Stimulated activated naive CD4-positive, alpha-beta T cell (primary cell): Measurements from ENCODE around the gene CUEDC2.
"Not testable (repeated sequence)": the region's sequence is repeated elsewhere in the genome, so short reads cannot be mapped to it uniquely, and the experiment has no call there.

ENCODE experiments used
- DNase-seq, 6 experiments: peaks; one replicate each; lab custom pipeline; 2025; lab: John Stamatoyannopoulos, UW

Gene CUEDC2

DNA sequence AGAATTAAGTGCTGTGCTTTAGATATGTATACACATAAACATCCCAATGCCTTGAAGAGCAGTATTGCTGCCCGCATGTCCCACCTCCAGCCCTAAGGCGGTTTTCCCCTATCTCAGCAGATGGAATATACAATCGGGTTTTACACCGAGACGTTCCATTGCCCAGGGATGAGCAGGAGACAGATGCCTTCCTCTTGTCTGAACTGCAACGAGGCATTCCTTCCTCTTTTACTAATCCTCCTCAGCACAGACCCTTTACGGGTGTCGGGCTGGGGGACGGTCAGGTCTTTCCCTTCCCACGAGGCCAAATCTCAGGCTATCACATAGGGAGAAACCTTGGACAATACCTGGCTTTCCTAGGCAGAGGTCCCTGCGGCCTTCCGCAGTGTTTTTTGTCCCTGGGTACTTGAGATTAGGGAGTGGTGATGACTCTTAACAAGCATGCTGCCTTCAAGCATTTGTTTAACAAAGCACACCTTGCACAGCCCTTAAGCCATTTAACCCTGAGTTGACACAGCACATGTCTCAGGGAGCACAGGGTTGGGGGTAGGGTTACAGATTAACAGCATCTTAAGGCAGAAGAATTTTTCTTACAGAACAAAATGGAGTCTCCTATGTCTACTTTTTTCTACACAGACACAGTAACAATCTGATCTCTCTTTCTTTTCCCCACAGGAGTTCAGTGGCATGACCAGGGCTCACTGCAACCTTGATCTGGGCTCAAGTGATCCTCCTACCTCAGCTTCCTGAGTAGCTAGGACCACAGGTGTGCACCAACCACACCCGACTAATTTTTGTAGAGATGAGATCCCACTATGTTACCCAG lies 22.5 kb upstream of the CUEDC2 start:
- DNase-seq, result not testable (repeated sequence)

DNA sequence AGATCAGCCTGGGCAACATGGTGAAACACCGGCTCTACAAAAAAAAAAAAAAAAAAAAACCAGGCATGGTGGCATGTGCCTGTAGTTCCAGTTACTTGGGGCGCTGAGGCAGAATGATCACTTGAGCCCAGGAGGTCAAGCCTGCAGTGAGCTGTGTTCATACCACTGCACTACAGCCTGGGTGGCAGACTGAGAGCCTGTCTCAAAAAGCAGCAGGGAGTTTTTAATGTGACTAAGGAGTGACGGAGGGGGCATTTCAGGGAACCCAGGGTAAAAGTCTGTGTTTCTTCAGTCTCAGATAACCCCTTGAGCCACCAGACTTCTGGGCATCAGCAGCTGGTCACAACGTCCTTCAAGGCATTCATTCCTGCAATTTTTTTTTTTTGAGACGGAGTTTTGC lies 21.1 kb upstream of the CUEDC2 start:
- no peak for DNase-seq

DNA sequence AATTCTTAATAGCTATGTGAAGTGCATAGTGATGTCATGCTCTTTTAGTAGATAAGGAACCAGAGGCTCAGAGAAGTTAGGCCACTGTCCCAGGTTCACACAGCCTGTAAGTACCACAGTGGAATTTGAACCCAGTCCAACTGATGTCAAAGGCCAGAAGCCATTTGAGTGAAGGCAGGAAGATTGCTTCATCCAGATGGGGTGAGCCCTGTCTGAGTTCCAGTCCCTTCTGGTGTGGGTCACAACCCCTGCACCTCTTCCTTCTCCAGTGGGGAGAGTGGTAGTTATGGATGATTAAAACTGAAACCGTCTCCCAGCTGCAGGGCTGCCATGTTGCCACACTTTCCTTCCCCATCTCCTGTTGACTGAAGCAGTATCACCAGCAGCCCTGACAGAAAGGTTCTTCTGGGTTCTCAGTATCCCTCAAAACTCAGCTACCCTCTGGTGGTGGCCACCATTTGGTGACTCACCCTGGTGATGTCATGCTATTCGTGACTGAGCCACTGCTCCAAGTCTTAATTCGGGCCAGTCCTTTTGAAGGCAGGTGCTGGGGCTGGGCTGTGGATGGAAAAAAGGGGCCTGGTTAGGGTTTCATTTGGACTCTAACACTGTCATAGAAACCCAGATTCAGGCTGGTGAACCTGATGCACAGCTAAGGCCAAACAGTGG lies 20.4 kb upstream of the CUEDC2 start:
- DNase-seq, result no peak

DNA sequence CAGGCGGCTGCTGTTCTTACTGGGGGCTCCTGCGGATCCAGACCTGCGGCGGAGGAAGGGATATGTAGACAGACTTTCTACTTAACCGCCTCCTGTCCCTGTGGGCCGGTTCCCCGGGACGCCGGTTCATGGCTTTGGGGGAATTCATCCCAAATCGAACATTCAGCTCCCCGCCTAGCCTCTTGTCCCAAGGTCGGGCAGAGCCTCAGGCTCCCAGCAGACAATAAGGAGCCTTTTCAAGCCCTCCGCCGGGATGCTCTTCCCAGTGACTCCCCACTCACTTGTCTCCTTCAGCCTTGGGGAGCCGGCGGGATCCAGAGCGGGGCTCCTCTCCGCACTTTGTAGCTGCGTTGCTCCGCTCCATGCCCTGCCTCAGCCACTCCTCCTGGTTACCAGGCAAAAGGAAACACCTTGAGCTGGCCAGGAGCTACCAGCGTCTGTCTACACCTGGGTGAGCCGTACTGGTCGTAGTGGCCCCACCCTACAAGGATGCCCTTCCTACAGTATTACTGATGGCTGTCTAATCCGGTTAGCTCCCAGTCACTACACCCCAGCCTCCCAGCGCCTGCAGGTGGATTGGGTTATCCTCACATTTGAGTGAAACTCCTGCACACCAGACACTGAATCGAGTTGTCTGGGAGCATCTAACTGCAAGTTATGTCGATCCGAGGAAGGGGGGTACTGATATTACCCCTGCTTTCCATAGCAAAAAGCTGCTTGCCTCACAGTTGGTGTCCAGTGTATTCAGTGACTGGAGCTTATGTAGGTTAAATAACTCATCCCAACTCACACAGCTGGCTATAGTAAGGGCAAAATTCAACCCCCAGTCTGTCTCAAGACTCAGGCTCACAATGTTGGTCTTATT lies 19.0 kb upstream of the CUEDC2 start, which contains the start of gene C10orf95:
Gene C10orf95, minus strand, starts transcription at position 439 of the 865 bp plus-strand sequence. CDS start 450 bp downstream, outside the sequence.
- DNase-seq, result peak in 2 of 6 experiments; percentile 24 to 49

DNA sequence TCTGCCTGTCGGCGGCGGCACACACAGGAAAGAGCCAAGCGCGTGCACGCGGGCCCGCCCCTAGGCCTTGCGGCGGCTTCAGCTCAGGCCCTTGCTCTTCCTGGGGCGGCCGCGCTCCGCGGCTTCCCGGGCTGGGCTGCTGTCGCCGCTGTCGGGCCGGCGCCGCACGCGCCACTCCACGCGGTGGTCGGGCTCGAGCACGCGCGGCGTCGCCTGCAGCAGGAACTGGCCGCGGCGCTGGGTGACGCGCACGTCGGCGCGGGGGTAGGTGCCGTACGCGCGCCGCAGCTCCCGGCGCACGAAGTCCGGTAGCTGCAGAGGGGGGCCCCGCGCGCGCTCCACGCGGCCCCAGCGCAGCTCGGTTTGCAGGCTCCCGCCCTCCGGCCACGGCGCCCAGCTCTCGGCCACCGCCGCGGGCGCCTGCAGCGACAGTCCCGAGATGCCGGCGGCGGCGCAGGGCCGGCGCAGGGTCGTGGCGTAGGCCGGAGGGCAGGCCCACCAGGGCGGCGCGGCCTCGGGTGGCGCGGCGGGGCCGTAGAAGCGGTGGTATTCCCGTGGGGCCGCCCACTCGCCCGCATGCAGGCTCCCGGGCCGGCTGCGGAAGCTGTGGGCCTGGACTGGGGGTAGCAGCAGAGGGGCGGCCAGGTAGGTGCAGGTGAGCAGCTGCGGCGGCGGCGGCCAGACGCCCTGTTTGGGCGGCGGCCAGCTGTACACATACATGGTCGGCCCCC lies 18.2 kb upstream of the CUEDC2 start:
- peak; percentile 77 to 94 (median 88) for DNase-seq

DNA sequence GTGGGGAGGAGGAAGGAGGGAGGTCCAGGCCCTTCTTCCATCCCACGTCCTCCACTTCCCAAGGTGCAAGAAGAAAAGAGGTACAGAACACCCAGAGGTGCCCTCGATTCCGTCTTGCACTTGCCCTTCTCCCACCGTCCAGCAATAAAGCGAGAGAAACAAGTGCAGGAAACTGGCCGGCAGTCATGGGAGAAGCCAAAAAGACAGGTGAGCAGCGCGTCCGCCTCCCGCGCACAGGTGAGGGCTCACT lies 17.7 kb upstream of the CUEDC2 start:
- no peak for DNase-seq

DNA sequence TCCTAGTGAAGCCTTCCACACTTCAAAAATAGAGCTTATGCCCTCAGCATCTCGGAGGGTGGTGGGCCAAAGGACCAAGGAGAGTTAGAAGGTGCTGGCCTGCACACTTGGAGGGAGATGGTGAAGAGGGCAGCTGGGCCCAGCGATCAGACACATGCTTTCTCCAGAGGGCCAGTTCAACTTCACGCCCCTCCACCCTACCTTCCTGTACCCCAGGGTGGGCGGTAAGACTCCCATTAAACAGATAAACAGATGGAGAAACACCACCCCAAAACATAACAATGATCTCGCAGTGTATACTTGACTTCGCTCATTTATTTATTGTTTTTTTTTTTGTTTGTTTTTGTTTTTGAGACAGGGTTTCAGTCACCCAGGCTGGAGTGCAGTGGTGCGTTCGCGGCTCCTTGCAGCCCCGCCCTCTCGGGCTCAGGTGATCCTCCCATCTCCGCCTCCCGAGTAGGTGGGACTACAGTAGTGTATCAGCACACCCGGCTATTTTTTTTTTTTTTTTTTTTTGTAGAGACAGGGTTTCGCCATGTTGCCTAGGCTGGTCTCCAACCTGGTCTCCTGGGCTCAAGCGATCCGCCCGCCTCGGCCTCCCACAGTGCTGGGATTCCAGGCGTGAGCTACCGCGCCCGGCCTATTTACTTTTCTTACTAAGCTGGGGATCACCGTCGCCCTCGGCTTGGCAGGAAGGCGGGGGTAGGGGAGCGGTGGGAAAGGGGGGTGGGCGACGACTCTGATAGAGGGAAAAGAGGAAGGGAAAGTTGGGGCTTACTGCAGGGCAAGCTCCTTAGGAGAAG lies 17.1 kb upstream of the CUEDC2 start:
- DNase-seq, result peak; percentile 62 to 87 (median 80)

DNA sequence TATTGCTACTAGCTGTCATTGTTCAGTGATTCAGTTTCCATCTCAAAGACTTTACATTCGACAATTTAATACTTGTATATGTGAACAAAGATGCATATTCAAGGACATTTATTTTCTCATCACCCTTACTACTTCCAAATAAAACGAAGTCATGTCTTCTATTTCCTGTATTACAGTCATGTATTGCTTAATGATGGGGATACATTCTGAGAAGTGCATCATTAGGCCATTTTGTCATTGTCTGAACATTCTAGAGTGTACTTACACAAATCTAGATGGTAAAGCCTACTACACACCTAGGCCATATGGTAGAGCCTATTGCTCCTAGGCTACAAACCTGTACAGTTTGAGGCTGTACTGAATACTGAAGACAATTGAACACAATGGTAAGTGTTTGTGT lies 12.5 kb upstream of the CUEDC2 start:
- DNase-seq, result no peak

DNA sequence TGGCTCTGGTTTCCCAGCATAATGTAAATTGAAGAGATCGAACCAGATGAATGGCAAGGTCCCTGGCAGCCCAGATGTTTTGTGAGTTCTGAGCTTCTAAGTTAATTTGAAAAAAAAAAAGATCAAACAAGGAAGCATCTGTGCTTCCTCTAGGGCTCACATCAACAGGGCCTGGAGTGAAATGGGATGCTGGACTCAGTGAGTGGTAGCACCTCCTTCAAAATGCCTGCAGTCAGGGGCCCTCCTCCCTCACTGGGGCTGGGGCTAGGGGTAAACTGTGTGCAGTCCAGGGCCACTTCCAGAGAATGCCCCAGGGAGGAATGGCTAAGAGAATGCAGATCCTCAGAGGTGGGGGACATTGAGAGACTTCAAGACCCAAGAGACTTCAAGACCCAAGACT lies 6.0 kb upstream of the CUEDC2 start:
- DNase-seq, result no peak

DNA sequence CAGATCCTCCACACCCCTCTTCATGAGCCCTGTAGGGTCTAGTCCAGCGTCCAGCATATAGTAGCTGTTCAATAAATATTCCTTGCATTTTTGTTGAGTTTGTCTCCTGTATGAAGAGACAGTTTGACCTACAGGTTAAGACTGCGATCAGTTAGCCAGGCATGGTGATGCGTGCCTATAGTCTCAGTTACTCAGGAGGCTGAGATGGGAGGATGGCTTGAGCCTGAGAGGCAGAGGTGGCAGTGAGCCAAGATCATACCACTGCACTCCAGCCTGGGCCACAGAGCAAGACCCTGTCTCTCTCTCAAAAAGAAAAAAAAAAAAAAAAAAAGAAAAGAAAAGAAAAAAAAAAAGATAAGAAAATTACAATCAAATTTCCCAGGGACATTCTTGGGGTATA lies 5.1 kb upstream of the CUEDC2 start:
- DNase-seq, result no peak

DNA sequence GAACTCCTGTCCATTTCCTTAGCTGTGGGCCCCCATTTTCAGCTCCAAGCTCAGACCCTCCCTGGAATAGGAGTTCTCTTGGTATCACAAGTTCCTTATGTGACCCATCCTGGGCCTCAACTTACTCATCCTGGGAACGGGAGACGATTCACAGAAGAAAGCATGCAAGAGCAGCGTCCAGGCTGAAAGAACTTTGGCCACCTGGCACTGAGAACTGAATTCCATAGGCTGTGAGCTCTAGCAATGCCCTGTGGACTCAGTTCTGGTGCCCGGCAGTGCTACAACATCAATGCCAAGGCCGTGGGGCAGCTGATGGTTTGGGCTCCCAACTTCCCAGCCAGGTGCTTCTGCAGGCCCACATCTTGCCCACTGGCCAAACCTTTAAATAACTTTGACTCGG lies 3.9 kb upstream of the CUEDC2 start:
- DNase-seq, result no peak

DNA sequence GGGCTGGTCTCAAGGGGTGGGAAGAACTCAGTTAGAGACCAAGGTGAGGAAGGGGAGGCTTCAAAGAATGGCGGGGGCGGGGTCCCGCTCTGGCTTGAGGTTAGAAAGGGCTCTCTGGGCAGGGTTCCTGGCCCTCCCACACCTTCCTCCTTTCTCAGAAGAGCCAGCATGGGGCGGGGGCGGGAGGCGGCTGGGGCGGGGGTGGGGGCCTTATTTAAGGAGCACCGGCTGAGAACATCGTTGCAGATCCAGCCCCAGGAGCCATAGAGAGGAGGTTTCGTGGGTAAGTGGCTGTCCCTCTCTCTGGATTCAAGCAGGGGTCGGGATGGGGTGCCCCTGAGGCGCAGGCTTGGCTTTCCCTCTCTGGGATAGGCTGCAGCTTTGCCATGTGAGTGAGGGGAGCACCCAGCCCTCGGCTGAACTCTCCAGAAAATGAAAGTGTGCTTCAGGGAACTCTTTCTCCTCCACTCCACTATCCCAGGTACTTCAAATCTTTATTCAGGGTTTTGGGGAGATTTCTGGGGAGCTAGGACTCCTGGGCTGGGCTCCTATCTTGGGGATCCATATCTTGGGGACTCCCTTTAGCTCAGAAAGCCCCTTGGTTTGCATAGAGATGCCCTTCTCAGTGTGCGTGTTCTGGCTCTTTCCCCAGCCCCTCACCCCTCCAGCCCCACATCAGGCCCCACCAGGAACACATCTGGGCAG lies 3.3 kb upstream of the CUEDC2 start:
- peak in 5 of 6 experiments; percentile 10 to 31 (median 22) for DNase-seq

DNA sequence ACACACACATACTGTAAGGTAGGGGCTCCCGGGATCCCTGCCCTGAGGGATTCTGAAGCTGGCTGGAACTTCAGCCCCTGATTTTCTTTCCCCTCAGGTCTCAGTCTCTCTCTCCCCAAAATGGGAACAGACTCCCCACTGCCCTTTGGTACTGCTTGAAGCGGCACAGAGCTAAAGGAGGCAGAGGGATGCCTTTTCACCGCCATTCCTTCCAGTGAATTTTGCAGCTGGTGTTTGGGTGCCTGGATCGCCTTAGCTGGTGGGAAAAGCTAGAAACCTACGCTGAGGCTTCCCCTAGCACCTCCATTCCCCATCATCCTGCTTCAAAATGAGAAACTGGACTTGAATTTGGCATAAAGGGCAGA lies 2.7 kb upstream of the CUEDC2 start:
- DNase-seq, result no peak

DNA sequence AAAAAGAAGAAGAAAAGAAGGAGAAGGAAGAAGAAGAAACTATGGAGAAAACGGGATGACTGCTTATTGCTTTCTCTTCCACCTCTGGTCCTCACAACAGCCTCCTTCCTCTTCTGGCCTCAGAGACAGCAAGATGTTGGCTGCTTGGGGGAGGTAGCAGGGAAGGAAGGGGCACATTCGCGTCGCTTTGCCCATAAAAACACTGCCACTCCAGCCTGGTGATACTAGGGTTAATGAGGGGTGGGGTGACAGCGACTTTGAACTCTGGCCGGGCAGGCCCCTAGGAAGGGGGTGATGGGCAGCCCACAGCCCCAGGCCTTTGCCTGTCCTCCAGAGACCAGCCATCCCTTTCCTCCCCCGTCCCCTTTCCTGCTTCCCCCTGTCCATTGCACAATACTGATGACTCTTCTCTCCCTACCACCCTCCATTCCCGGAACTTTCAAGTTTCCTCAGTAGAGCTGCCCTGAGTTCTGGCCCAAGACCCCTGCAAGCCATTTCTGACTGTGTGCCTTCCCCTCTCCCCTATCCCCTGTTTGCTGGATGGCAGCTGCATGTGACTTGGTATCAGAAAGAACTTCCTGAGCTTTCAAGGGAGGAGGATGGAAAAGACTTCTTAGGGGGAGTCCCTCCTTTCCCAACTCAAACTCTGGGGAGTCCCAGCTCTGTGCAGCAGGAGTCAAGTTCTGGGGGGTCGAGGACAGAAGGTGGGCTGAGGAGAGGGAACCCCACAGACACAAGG lies 2.2 kb upstream of the CUEDC2 start:
- DNase-seq, result peak in 1 of 6 experiments; percentile 10

DNA sequence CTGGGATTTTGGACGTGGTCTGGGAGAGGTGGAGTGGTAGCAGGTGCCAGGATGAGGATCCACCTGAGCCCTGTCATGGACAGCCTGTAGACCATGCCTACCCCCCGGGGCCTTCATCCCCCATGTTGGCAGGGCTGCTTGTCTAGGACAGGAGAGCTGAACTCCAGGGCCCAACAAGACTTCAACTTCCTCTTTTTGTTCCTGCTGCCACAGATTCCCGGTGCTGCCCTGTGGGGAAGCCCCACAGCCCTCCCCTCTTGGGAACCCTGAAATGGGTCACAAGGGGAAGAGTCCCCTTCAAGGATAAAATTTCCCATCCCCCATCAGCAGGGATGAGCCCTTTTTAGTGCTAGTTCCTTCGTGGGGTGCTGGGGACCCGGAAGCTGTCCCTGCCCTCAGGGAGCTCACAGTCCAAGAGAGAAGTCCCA lies 1.3 kb upstream of the CUEDC2 start:
- DNase-seq, result peak in 1 of 6 experiments; percentile 2

DNA sequence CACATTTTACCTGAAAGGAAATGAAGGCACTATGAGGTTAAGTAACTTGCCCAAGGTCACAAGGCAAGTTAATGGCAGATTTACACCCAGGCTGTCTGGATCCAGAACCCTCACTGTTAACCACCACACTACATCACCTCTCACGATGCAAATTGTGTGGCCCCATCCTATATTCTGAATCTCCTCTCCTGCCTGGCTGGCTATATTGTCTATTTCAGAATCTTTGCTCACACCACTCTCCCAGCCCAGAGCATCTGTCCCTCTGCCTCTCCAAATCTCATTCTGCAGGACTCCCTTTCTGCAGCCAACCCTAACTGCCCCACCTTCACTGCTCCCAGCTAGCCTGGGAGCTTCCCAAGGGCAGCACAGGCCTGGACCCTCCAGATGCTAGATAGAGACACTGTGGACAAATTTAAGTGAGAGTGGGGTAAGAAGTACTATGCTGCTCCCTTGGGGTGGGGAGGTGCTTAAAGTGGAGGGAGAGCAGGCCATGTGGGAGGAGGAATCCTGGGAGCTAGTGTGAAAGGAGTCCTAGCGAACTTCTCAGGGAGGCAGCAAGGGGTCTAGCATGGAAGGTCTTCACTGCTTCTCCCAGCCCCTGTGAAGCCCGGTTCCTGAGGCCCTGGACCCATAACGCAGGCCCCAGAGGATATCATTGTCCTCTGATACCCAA lies 786 bp downstream of the CUEDC2 start:
- no peak for DNase-seq

DNA sequence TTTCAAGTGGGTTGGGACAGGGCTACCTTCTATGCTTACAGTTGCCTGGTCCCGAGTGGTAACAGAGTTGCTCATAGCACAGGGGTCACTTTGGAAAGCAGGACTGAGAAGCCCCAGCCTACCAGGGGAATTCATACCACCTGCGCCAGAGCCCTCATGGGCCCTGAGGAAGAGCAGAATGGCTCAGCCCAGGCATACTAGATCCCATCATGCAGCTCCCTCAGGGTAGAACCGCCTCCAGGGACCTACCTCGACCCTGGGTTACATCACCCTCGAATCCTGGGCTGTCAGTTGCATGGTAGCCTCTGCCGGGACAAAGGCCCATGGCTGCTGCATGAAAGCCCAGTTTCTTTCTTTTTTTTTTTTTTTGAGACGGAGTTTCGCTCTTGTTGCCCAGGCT lies 2.9 kb downstream of the CUEDC2 start:
- no peak for DNase-seq

DNA sequence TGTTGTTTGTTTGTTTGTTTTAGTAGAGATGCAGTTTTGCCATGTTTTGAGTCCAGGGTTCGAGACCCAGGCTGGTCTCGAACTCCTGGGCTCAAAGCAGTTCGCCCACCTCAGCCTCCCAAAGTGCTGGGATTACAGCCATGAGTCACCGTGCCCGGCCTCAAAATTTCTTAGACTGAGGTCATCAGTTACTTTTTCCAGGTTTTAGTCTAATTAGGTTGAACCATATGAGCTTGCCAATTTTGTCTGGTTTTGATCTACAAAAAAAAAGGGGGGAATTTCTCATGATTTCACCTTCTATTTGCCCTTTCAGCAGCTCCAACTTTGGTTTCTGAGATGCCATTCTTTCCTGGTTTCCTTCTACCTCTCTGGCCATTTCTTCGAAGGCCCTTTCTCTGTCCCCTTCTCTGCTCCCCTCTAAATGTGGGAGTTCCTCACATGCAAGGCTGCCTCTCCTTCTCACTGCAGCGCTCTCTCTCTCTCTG lies 5.5 kb downstream of the CUEDC2 start:
- no peak for DNase-seq

DNA sequence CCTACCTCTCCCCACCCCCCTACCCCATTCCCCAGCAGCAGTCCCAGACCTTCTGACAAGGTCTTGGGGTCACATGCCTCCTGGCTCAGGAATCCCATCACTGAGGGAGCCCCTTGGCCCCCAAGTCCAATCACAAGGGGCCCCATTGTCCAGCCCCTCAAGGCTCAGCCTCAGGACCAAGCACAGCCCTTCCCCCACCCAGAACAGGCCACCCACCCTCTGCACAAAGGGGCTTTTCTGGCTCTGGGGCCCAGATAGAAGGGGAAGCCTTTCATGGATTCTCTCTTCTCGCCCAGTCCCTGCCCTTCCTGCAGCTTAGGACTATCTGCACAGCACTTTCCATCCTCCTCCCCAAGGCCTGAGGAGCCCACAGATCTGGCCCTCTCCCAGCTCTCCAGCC lies 6.9 kb downstream of the CUEDC2 start:
- DNase-seq, result no peak
